NCI-H345 treated with DMSO at 0.1 percent for 48 hours (cell line): ENCODE results near the gene HOXB1.
A peak's percentile ranks its signal among the peaks of the same experiment; 100 is the strongest.

Experiments
- DNase-seq: peaks from one replicate; lab custom pipeline; 2025; ENCODE audit not compliant: unreplicated experiment; lab: John Stamatoyannopoulos, UW

Gene HOXB1

GRCh38 chr17:48555258-48556228 is 24.7 kb upstream of the HOXB1 start:
- DNase-seq: peak; percentile 48

GRCh38 chr17:48554412-48555257 is 23.8 kb upstream of the HOXB1 start:
- DNase-seq: no peak

GRCh38 chr17:48553826-48554225 is 23.0 kb upstream of the HOXB1 start:
- DNase-seq: no peak

- DNase-seq: no peak
Observed at GRCh38 chr17:48553190-48553547, 22.4 kb upstream of the HOXB1 start.

GRCh38 chr17:48552466-48553189 is 21.8 kb upstream of the HOXB1 start:
- peak; percentile 51 for DNase-seq

- DNase-seq: no peak
Observed at GRCh38 chr17:48551596-48552465, 21.0 kb upstream of the HOXB1 start.

GRCh38 chr17:48551214-48551555 is 20.4 kb upstream of the HOXB1 start:
- no peak for DNase-seq

- DNase-seq: no peak
Observed at GRCh38 chr17:48550502-48551213, 19.8 kb upstream of the HOXB1 start.

GRCh38 chr17:48549914-48550501 is 19.2 kb upstream of the HOXB1 start:
- no peak for DNase-seq

- no peak for DNase-seq
Observed at GRCh38 chr17:48549281-48549630, 18.4 kb upstream of the HOXB1 start.

GRCh38 chr17:48548523-48549280 is 17.9 kb upstream of the HOXB1 start:
- DNase-seq: no peak

- peak; percentile 40 for DNase-seq
Observed at GRCh38 chr17:48547808-48548522, 17.2 kb upstream of the HOXB1 start.

- DNase-seq: peak; percentile 57
Observed at GRCh38 chr17:48546924-48547807, 16.4 kb upstream of the HOXB1 start.

- no peak for DNase-seq
Observed at GRCh38 chr17:48546137-48546923, 15.5 kb upstream of the HOXB1 start.

- DNase-seq: no peak
Observed at GRCh38 chr17:48545539-48545938, 14.7 kb upstream of the HOXB1 start.

GRCh38 chr17:48545022-48545375 is 14.2 kb upstream of the HOXB1 start, which contains the start of gene HOXB2:
TSS of gene HOXB2 (minus strand) at chr17:48545109. CDS start at chr17:48544911, 198 bp downstream.
- peak; percentile 46 for DNase-seq
